Nucleus accumbens (tissue), 56 donors: ENCODE measurements around the gene KATNIP.

ENCODE experiments used
- DNase-seq, 56 donors: peaks; one replicate each; lab custom pipeline; 2025; lab: John Stamatoyannopoulos, UW

The KATNIP gene

DNA sequence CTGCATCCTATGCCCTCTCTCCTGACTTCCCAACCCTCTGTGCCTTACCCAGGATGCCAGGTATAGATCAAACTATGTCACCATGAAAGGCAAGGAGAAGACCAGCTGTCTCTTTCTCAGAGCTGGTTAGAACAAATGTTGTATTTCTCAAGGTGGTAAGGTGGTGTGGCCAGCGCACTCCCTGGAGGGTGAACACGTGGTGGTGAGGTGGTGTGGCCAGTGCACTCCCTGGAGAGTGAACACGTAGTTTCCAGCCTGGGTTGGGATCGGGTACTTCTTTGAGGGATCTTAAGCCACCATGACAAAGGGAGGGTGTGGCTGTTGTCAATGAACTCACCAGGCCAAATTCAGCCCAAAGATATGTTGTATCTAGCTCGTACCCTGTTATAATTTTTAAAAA lies 26.8 kb downstream of the KATNIP start:
- DNase-seq = no peak

DNA sequence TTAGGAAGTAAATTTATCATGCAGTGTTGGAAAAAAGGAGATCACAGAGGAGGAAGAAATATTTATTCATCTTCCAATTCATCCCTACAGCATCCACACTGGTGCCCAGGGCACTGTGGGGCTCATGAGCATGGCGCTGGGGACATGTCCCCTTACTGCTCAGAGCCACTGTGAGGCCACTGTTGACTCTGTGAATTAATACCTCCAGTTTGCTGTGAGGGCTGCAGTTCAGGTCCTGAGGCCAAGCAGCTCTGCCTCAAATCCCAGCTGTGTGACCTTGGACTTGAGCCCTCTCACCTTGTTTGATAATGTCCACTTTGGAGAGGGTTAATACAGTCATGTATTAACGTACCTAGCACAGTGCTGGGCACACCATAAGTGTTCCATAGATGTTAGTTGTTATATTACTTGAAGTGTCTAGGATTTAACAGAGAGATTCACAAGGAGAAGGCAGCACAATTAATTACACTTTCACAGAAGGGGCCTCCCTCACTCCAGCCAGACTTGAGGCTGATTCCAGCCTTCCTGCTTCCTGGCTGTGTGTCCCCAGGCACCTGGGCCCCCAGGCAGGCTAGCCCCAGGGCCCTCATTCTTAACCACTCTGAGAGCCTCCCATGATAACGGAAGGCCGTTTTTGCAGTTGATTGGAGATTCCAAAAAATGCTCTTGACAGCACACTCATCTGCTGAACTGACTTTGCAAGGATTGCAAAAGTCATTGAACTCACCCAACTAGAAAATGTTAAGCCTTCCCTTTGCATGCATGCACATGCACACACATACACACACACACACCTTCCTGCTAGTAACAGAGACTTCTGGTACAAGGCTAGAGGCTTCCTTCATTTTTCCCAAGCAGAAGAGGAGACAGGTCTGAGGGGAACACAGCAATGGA lies 29.4 kb downstream of the KATNIP start:
- DNase-seq = no peak

DNA sequence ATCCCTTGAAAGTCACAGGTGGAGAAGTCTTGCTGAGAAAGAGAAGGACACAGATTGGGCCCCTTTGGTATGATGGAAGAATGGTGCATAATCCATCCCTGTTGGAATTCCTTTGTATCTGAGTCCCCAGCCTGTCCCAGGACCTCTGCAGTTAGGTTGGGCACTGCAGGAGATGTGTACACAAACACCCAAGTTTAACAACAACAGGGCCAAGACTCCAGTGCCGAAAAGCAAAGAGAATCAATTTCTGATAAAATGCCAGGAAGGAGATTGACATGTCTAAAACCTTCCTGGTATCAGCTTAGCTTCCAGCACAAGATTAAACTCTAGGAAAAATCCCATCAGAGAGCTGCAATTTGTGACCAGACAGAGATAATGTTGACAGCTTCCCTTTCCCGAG lies 32.9 kb downstream of the KATNIP start:
- DNase-seq = no peak

- no peak for DNase-seq
Measured at GRCh38 chr16:27583634-27584033, 33.7 kb downstream of the KATNIP start.

- DNase-seq = no peak
Measured at GRCh38 chr16:27585200-27585599, 35.3 kb downstream of the KATNIP start.

- DNase-seq = no peak
Measured at GRCh38 chr16:27586711-27587110, 36.8 kb downstream of the KATNIP start.

- no peak for DNase-seq
Measured at GRCh38 chr16:27588057-27588456, 38.1 kb downstream of the KATNIP start.

- DNase-seq = no peak
Measured at GRCh38 chr16:27591837-27592236, 41.9 kb downstream of the KATNIP start.

GRCh38 chr16:27595475-27595874 lies 45.5 kb downstream of the KATNIP start:
- DNase-seq = no peak

DNA sequence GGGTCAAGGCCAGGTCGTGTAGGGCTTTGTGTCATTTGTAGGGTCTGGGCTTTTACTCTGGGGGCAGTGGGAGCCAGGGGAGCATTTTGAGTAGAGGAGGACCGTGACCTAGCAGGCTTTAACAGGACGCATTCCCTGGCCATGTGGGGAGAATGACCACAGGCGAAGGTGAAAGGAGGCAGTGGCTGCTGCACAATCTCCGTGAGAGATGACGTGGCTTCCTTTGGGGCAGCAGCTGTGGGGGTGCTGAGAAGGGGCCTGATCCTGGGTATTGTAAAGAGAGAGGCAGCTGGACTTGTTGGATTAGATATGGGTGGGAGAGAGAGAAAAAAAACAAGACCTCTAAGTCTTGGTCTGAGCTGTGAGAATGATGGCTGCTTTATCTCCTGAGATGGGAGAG lies 46.0 kb downstream of the KATNIP start:
- DNase-seq = no peak

GRCh38 chr16:27596411-27596810 lies 46.5 kb downstream of the KATNIP start:
- no peak for DNase-seq

DNA sequence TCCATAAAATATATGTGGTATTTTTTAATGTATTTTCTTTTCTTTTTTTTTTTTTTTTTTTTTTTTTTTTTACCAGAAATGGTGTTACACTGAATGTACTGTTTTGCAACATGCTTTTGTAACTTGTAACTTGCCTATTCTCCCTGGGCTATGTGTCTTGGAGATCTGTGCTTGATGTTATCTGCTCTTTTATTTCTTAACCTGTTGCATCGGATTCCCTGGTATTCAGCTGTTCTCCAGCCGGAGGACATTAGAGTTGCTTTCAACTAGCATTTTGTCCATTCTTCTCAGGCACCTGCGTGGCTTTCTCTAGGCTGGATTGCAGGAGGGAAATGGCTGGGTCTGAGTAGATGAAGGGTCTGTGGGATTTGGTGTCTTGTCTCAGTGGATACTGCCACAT lies 47.4 kb downstream of the KATNIP start:
- no peak for DNase-seq

DNA sequence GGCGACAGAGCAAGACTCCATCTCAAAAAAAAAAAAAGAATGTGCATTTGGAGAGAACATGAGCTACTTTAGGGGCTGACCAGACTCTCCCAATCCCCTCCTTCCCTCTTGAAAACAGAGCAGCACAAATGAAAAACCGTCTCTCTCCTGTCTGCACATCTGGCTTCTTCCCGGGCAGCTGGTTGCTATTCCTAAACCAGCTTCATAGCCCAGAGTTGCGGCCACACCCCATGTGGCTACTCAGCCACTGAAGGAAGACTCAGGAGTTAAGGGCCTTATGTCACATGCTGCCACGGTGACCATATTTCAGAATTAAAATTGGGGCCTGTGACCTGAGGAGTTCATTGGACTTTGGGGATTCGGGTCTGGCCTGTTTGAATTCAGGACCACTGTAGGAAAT lies 48.3 kb downstream of the KATNIP start:
- no peak for DNase-seq

DNA sequence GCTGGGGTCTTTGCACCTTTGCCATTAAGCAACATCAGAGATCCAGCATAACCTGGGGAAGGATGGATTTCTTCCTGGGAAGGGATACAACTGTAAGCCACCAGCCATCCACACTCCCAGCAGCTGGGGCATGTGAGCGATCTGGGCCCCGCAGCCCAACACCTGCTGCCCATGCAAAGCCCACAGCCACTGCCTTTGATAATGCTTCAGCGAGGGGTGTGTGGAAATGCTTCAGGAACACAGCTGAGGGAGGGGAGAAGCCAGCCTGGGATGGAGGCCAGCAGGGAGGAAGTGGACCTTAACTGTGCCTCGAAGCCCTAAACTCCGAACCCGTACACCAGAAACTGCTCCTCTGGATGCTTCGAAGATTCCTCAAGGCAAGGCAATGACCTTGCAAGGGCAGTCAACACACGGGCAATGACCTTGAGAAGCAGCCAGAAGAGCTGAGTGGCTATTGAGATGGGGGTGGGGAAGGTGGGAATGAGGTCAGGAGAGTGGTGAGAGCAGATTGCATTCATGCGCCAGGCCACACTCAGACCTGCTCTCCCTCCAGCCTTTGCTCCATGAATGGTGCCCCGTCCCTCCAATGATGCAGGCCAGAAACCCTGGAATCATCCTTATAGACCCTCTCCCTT lies 49.1 kb downstream of the KATNIP start:
- no peak for DNase-seq

GRCh38 chr16:27599606-27600005 lies 49.7 kb downstream of the KATNIP start:
- DNase-seq = no peak
